Activated CD4-positive, CD25-positive, alpha-beta regulatory T cell treated with anti-CD3 and anti-CD28 coated beads, Interleukin-2, amount 50 U/mL, for 72 hours (primary cell): ENCODE data around the gene CPE.

ENCODE experiments used
- DNase-seq: peaks from one replicate; pipeline ENCODE4 v3.0.0; 2021

Gene CPE

GRCh38 chr4:165515201-165515600 lies 136.4 kb downstream of the CPE start:
- no peak for DNase-seq

- no peak for DNase-seq
Observed at GRCh38 chr4:165516281-165516833, 137.5 kb downstream of the CPE start.

- DNase-seq: no peak
Observed at GRCh38 chr4:165517216-165517615, 138.4 kb downstream of the CPE start.

GRCh38 chr4:165518024-165518616 lies 139.3 kb downstream of the CPE start:
- DNase-seq: no peak

GRCh38 chr4:165518686-165519085 lies 139.9 kb downstream of the CPE start:
- DNase-seq: no peak

- DNase-seq: no peak
Observed at GRCh38 chr4:165519591-165519990, 140.8 kb downstream of the CPE start.

GRCh38 chr4:165520086-165520485 lies 141.3 kb downstream of the CPE start:
- no peak for DNase-seq

- DNase-seq: no peak
Observed at GRCh38 chr4:165522050-165522449, 143.2 kb downstream of the CPE start.

- DNase-seq: no peak
Observed at GRCh38 chr4:165524532-165525190, 145.9 kb downstream of the CPE start.

- no peak for DNase-seq
Observed at GRCh38 chr4:165532976-165533375, 154.2 kb downstream of the CPE start.

- DNase-seq: no peak
Observed at GRCh38 chr4:165537028-165537648, 158.3 kb downstream of the CPE start.

- no peak for DNase-seq
Observed at GRCh38 chr4:165539801-165540200, 161.0 kb downstream of the CPE start.

- DNase-seq: no peak
Observed at GRCh38 chr4:165540206-165540830, 161.5 kb downstream of the CPE start.

GRCh38 chr4:165541851-165542459 lies 163.1 kb downstream of the CPE start:
- no peak for DNase-seq

GRCh38 chr4:165542476-165542875 lies 163.7 kb downstream of the CPE start:
- DNase-seq: no peak
